COR-L47 (cell line): ENCODE data around the gene TCF21.
"Not testable (repeated sequence)": the region's sequence is repeated elsewhere in the genome, so short reads cannot be mapped to it uniquely, and the experiment has no call there.

ENCODE experiments used
- DNase-seq: peaks from one replicate; lab custom pipeline; 2025; lab: John Stamatoyannopoulos, UW

Gene TCF21

DNA sequence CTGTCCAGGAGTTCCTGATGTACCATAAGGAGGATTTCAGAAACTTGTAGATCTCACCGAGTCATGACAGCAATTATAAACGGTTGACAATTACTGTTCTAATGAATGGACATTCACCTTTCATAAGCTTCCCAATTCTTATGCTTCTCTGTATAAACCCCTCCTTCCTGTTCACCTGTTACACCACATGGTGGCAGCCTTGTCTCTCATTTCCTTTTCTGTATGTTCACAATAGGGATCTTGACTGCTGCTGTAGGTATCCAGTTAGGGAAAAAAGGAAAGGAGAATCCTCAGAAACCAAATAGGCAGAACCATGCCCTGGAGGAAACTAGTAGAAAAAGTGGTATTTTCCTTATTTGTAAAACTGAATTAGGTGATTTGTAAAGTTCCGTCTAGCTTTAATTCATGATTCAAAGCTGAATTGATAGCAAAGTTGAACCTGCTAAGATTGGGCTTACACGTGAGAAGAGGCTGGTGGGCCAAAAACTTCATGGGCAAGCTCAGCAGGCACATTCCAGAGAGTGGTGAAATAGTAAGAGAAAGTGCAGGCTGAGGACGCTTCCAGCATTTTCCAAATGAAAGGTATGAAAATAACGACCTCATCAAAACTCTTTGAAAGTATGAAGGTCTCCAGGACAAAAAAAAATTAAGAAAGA is 35.2 kb downstream of the TCF21 start:
- DNase-seq, result peak; percentile 19

DNA sequence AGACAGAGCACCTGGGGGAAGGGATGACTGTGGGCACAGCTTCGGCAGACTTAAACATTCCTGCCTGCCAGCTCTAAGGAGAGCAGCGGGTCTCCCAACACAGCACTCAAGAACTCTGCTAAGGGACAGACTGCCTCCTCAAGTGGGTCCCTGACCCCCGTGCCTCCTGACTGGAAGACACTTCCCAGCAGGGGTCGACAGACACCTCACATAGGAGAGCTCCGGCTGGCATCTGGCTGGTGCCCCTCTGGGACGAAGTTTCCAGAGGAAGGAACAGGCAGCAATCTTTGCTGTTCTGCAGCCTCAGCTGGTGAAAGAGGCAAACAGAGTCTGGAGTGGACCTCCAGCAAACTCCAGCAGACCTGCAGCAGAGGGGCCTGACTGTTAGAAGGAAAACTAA is 42.3 kb downstream of the TCF21 start:
- DNase-seq, result not testable (repeated sequence)

- DNase-seq, result not testable (repeated sequence)
These were observed 47.4 kb downstream of the TCF21 start for GRCh38 chr6:133936352-133936751.

DNA sequence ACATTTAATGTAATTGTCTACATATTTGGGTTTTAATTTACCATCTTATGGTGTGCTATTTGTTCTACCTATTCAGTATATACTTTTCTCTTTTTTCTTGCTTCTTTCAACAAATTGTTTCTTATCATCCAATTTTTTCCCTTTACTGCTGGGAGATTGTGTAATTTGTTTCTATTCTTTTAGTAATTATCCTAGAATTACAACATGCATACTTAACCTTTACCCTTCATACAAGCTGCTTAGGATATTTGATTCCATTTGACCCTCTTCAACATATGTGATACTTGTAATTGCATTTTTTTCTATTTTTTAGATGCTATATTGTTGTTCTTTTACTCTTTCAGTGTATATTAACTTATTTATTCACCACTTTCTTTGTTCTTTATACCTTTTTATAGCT is 49.0 kb downstream of the TCF21 start:
- no peak for DNase-seq

- DNase-seq, result no peak
These were observed 49.6 kb downstream of the TCF21 start for GRCh38 chr6:133938533-133938932.

- no peak for DNase-seq
These were observed 51.1 kb downstream of the TCF21 start for GRCh38 chr6:133939778-133940667.
